Coronary artery (tissue), 2 donors: ENCODE data around the gene CCDC195.
"Not testable (repeated sequence)": the region's sequence is repeated elsewhere in the genome, so short reads cannot be mapped to it uniquely, and the experiment has no call there.

Source experiments
- DNase-seq: peaks from one replicate; pipeline ENCODE4 v3.0.0-alpha.2; 2017; ENCODE audit warnings: low spot score
- H3K27ac ChIP-seq, 2 donors: fragments of 200-600 bp; sonication (generic); one replicate each; pipeline ENCODE4 v1.5.1; 2016 to 2019
- H3K4me3 ChIP-seq: fragments of 200-600 bp; sonication (generic); 2 replicates; pipeline ENCODE4 v1.5.1; 2016; ENCODE audit warnings: mild to moderate bottlenecking, moderate library complexity
- TF ChIP-seq, protein P1 (sequence below): fragments of 200-600 bp; sonication (generic); IDR thresholded peaks from one replicate; pipeline ENCODE4 v1.5.1; 2019; ENCODE audit warnings: antibody characterized with exemption

CCDC195 gene

GRCh38 chr2:224671731-224672130 lies 44.4 kb downstream of the CCDC195 start:
- Histone ChIP-seq H3K4me3 (no peak overlapping the region), H3K27ac (no peak overlapping the region)
- DNase-seq, result no peak
- TF ChIP-seq, protein P1, sequence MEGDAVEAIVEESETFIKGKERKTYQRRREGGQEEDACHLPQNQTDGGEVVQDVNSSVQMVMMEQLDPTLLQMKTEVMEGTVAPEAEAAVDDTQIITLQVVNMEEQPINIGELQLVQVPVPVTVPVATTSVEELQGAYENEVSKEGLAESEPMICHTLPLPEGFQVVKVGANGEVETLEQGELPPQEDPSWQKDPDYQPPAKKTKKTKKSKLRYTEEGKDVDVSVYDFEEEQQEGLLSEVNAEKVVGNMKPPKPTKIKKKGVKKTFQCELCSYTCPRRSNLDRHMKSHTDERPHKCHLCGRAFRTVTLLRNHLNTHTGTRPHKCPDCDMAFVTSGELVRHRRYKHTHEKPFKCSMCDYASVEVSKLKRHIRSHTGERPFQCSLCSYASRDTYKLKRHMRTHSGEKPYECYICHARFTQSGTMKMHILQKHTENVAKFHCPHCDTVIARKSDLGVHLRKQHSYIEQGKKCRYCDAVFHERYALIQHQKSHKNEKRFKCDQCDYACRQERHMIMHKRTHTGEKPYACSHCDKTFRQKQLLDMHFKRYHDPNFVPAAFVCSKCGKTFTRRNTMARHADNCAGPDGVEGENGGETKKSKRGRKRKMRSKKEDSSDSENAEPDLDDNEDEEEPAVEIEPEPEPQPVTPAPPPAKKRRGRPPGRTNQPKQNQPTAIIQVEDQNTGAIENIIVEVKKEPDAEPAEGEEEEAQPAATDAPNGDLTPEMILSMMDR, result no peak

GRCh38 chr2:224670203-224670602 lies 46.0 kb downstream of the CCDC195 start:
- DNase-seq, result no peak
- TF ChIP-seq, protein P1, result no peak
- H3K27ac ChIP-seq, result no peak overlapping the region
- H3K4me3 ChIP-seq, result no peak overlapping the region

DNA sequence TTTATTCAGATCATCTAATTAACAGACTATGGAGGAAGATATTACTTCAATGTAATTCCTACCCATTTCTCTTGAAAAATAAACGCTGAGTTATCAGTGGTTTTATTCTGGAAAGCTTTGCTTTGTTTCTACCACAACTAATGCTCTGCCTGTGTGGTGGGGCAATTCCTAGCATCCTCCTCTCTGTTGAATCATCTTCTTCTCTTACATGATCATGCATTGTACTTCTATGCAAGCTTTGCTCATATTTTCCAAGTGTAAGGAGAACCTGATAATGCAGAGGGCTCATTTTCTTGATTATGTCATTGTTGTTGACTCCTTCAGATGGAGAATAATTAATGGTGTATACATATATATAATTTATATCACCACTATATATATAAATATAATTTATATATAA lies 46.7 kb downstream of the CCDC195 start:
- DNase-seq, result no peak
- H3K27ac ChIP-seq, result no peak overlapping the region
- H3K4me3 ChIP-seq, result no peak overlapping the region
- TF ChIP-seq, protein P1, result no peak

GRCh38 chr2:224668123-224668909 lies 47.8 kb downstream of the CCDC195 start:
- TF ChIP-seq, protein P1, result no peak

DNA sequence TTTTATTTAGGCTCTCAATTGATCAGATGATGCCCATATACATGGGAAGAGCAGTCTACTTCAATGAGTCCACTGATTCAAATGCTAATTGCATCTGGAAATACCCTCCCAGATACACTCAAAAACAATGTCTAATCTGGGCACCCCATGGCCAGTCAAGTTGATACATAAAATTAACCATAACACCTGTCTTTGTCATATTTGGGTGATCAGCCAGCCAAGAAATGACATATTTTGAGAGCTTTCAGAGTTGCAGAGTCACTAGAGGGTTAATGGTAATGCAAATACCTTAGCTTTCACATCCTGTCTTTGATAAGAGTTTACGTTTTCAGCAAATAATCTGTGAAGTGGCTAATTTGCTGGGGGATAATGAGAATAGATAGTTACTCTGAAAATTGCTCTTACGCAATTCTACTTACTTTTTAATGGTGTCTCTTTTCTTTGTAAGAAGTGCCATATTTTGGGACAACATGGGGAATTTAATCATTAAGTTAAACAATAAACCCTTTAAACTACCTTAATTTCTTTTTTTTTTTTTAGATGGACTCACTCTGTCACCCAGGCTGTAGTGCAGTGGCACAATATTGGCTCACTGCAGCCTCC lies 49.1 kb downstream of the CCDC195 start:
- TF ChIP-seq, protein P1, result no peak
- no peak overlapping the region for H3K27ac ChIP-seq
- no peak overlapping the region for H3K4me3 ChIP-seq
- DNase-seq, result no peak

More at GRCh38 chr2:224668123-224668909, 47.8 kb downstream of the CCDC195 start:
- Histone ChIP-seq H3K4me3 (no peak overlapping the region), H3K27ac (no peak overlapping the region)
- no peak for DNase-seq

DNA sequence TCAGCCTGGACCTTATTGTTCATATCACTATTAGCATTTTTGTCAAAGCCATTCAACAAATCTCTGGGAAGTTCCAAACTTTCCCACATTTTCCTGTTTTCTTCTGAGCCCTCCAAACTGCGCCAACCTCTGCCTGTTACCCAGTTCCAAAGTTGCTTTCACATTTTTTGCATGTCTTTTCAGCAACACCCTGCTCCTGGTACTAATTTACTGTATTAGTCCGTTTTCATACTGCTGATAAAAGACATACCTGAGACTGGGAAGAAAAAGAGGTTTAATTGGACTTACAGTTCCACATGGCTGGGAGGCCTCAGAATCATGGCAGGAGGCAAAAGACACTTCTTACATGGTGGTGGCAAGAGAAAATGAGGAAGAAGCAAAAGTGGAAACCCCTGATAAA lies 52.8 kb downstream of the CCDC195 start:
- not testable (repeated sequence) for H3K27ac ChIP-seq, H3K4me3 ChIP-seq, DNase-seq

DNA sequence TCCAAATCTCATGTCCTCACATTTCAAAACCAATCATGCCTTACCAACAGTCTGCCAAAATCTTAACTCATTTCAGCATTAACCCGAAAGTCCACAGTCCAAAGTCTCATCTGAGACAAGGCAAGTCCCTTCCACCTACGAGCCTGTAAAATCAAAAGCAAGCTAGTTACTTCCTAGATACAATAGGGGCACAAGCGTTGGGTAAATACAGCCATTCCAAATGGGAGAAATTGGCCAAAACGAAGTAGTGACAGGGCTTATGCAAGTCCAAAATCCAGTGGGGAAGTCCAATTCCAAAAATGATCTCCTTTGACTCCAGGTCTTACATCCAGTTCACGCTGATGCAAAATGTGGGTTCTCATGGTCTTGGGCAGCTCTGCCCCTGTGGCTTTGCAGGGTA lies 54.5 kb downstream of the CCDC195 start:
- DNase-seq, H3K4me3 ChIP-seq, H3K27ac ChIP-seq: not testable (repeated sequence)

GRCh38 chr2:224659714-224660113 lies 56.5 kb downstream of the CCDC195 start:
- no peak overlapping the region for H3K4me3 ChIP-seq
- DNase-seq, result no peak
- TF ChIP-seq, protein P1, result no peak
- no peak overlapping the region for H3K27ac ChIP-seq
